ENCODE results near the gene ZC3H7A.

GRCh38 chr16:11717811-11718210, 79.2 kb downstream of the ZC3H7A start:
- TF ChIP-seq, protein P1, sequence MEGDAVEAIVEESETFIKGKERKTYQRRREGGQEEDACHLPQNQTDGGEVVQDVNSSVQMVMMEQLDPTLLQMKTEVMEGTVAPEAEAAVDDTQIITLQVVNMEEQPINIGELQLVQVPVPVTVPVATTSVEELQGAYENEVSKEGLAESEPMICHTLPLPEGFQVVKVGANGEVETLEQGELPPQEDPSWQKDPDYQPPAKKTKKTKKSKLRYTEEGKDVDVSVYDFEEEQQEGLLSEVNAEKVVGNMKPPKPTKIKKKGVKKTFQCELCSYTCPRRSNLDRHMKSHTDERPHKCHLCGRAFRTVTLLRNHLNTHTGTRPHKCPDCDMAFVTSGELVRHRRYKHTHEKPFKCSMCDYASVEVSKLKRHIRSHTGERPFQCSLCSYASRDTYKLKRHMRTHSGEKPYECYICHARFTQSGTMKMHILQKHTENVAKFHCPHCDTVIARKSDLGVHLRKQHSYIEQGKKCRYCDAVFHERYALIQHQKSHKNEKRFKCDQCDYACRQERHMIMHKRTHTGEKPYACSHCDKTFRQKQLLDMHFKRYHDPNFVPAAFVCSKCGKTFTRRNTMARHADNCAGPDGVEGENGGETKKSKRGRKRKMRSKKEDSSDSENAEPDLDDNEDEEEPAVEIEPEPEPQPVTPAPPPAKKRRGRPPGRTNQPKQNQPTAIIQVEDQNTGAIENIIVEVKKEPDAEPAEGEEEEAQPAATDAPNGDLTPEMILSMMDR (conservative IDR thresholded peaks at IDR 0.05 in 1 of 2, IDR thresholded peaks at IDR 0.05 in 1 of 2; ENCODE audit: low read depth in 1 of 2, low read length in 2 of 2), result no peak
- no peak for TF ChIP-seq EZH2 (IDR thresholded peaks at IDR 0.05; ENCODE audit: low read length, missing control alignments)
